Uterus (tissue), 2 donors: ENCODE results near the gene MAP1B.

ENCODE experiments used
- CTCF ChIP-seq, 4 experiments: fragments of 200-600 bp in 2 of 4; fragments of 450-650 bp in 2 of 4; sonication (generic) in 2 of 4; IDR thresholded peaks; one replicate each; pipeline ENCODE4 v1.5.1; 2016 to 2019; ENCODE audit warnings: antibody characterized with exemption in 4 of 4, mild to moderate bottlenecking in 2 of 4, moderate library complexity in 1 of 4
- POLR2A ChIP-seq, 2 donors: fragments of 450-650 bp; IDR thresholded peaks; one replicate each; pipeline ENCODE4 v1.6.1; 2016; ENCODE audit warnings: antibody characterized with exemption in 2 of 2, mild to moderate bottlenecking in 1 of 2, moderate library complexity in 1 of 2

GRCh38 chr5:72146056-72146455, 38.8 kb downstream of the MAP1B start:
- TF ChIP-seq CTCF (IDR thresholded peaks at IDR 0.05) (no peak), POLR2A (IDR thresholded peaks at IDR 0.05) (no peak)
